Measurements from ENCODE around the gene HDC. TPM values are rescaled to one million over a fixed set of nuclear protein-coding genes. Genes with fewer than 3 reads are reported as not detected.

The HDC gene
- total RNA-seq, 1 experiment from 2014 or later: not detected

DNA sequence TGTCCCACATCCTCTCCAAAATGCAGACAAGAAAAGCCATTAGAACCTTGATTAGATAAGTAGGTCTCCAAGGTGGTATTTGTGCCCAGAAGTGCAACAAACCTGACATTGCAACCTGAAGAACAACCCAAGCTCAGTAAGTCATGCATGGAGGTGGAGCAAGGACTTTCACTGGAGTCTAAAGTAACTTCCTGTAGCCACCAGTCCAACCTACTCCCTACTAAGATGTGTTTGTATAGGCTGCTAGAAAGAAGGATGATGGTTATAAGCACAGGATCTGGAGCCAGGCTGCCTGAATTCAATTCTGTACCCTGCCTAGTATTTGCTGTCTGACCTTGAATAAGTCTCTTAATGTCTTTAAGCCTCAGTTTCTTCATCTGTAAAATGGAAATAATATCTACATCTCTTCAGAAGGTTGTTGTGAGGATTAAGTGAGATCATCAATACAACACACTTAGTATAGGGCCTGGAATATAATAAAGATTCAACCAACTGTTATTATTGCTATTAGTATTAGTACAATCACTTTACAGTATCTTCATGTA lies 32.3 kb downstream of the HDC start:
- Histone ChIP-seq H4K20me1 (ENCODE audit: insufficient read depth) (no peaks in the 10 kb centered on the region), H3K36me3 (ENCODE audit: control insufficient read depth in 1 of 2, insufficient read depth in 2 of 2, low read length in 2 of 2) (no peaks in the 10 kb centered on the region; a peak in 1 of 4 replicates), H3K27ac (ENCODE audit: low read depth, low read length) (no peak overlapping the region), H3K4me2 (ENCODE audit: low read length) (no peak overlapping the region), H2AFZ (ENCODE audit: low read depth, low read length, poor library complexity, severe bottlenecking) (no peak overlapping the region), H3K27me3 (ENCODE audit: insufficient read depth, low read length) (no peaks in the 10 kb centered on the region), H3K9me3 (ENCODE audit: control insufficient read depth in 1 of 2, insufficient read depth in 1 of 2, low read depth in 1 of 2, low read length in 2 of 2) (no peaks in the 10 kb centered on the region), H3K9me2 (ENCODE audit: insufficient read depth) (no peaks in the 10 kb centered on the region), H3K4me1 (ENCODE audit: control insufficient read depth in 1 of 2, insufficient read depth in 2 of 2, low read length in 2 of 2) (no peaks in the 10 kb centered on the region), H3K9ac (ENCODE audit: low read length) (no peak overlapping the region), H3K79me2 (ENCODE audit: insufficient read depth, low read length) (no peaks in the 10 kb centered on the region), H3K4me3 (replicated peaks in 1 of 2; ENCODE audit: low read depth in 1 of 2, low read length in 2 of 2) (no peak overlapping the region)
- ATAC-seq (no peak), DNase-seq (ENCODE audit: low read depth, low spot score) (no peak)
- RAD21 ChIA-PET (ENCODE audit: low non-redundant PET in 1 of 2, low total read pairs in 2 of 2, uncharacterized antibody in 2 of 2, unreplicated experiment in 2 of 2): no interaction called here
- intact Hi-C loops (cut with micrococcal nuclease): no loop called here
- POLR2A ChIA-PET: interaction anchor here (0.6 kb wide), 1 partner anchor 41 kb away, joined by 3 read pairs; no protein-coding TSS in a partner anchor
- CTCF ChIA-PET: no interaction called here
- TF ChIP-seq RAD21 (IDR thresholded peaks at IDR 0.05; ENCODE audit: low read depth) (no peak), YY1 (IDR thresholded peaks at IDR 0.05; ENCODE audit: extremely low read depth, insufficient replicate concordance, low read depth, low read length) (no peak), SIN3A (IDR thresholded peaks at IDR 0.05; ENCODE audit: low read depth) (no peak)
- BruUV-seq (replicated peaks): no TSS peak

DNA sequence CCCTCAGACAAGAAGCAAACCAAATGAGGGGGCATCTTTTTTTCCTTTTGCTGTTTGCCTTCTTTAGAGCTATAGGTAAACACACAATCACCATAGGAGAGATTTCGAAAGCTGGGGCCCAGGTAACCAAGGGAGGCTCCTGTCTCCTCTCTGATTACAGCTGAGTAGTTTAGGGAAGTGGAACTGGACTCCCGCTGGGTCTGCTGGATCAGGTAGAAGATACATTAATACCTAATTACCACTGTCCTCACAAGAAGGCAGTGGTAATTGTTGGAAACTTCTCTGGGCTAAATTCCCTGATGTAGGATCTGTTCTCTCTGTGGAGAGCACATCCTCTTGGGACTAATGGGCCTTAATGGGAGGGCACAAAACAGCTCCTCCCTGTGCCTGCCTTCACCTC lies 32.7 kb downstream of the HDC start:
- POLR2A ChIA-PET: no interaction called here

More for the DNA sequence above, 32.7 kb downstream of the HDC start:
- H3K4me3 ChIP-seq (replicated peaks in 1 of 2; ENCODE audit: low read depth in 1 of 2, low read length in 2 of 2): no peak overlapping the region
- H3K4me1 ChIP-seq (ENCODE audit: control insufficient read depth in 1 of 2, insufficient read depth in 2 of 2, low read length in 2 of 2): no peaks in the 10 kb centered on the region
- ATAC-seq (no peak), DNase-seq (ENCODE audit: low read depth, low spot score) (no peak)
- ChIA-PET RAD21 (ENCODE audit: low non-redundant PET in 1 of 2, low total read pairs in 2 of 2, uncharacterized antibody in 2 of 2, unreplicated experiment in 2 of 2) (no interaction called here), CTCF (no interaction called here)
- no peaks in the 10 kb centered on the region for H3K9me3 ChIP-seq (ENCODE audit: control insufficient read depth in 1 of 2, insufficient read depth in 1 of 2, low read depth in 1 of 2, low read length in 2 of 2)
- H2AFZ ChIP-seq (ENCODE audit: low read depth, low read length, poor library complexity, severe bottlenecking): no peak overlapping the region
- TF ChIP-seq EZH2phosphoT487 (IDR thresholded peaks at IDR 0.05; ENCODE audit: borderline replicate concordance) (no peak), MAX (IDR thresholded peaks at IDR 0.05) (no peak), RAD21 (IDR thresholded peaks at IDR 0.05; ENCODE audit: low read depth) (no peak), ATF3 (IDR thresholded peaks at IDR 0.05) (no peak), ELF1 (IDR thresholded peaks at IDR 0.05; ENCODE audit: borderline replicate concordance, low read depth) (no peak), POLR2AphosphoS5 (IDR thresholded peaks at IDR 0.05; ENCODE audit: low read depth, low read length) (no peak), ZFX (IDR thresholded peaks at IDR 0.05) (no peak), EGR1 (IDR thresholded peaks at IDR 0.05; ENCODE audit: low read depth) (no peak), FOSL1 (IDR thresholded peaks at IDR 0.05; ENCODE audit: low read depth) (no peak), YY1 (IDR thresholded peaks at IDR 0.05; ENCODE audit: extremely low read depth, insufficient replicate concordance, low read depth, low read length) (no peak), ZNF274 (IDR thresholded peaks at IDR 0.05; ENCODE audit: low read depth, low read length) (no peak), SRF (IDR thresholded peaks at IDR 0.05; ENCODE audit: low read depth) (no peak), SIN3A (IDR thresholded peaks at IDR 0.05; ENCODE audit: low read depth) (no peak), CBX3 (IDR thresholded peaks at IDR 0.05; ENCODE audit: low read depth) (no peak), POLR2A (IDR thresholded peaks at IDR 0.05; ENCODE audit: borderline replicate concordance, extremely low read depth, insufficient read depth, insufficient read length) (no peak), JUND (IDR thresholded peaks at IDR 0.05) (no peak)
- TF ChIP-seq, protein P1, sequence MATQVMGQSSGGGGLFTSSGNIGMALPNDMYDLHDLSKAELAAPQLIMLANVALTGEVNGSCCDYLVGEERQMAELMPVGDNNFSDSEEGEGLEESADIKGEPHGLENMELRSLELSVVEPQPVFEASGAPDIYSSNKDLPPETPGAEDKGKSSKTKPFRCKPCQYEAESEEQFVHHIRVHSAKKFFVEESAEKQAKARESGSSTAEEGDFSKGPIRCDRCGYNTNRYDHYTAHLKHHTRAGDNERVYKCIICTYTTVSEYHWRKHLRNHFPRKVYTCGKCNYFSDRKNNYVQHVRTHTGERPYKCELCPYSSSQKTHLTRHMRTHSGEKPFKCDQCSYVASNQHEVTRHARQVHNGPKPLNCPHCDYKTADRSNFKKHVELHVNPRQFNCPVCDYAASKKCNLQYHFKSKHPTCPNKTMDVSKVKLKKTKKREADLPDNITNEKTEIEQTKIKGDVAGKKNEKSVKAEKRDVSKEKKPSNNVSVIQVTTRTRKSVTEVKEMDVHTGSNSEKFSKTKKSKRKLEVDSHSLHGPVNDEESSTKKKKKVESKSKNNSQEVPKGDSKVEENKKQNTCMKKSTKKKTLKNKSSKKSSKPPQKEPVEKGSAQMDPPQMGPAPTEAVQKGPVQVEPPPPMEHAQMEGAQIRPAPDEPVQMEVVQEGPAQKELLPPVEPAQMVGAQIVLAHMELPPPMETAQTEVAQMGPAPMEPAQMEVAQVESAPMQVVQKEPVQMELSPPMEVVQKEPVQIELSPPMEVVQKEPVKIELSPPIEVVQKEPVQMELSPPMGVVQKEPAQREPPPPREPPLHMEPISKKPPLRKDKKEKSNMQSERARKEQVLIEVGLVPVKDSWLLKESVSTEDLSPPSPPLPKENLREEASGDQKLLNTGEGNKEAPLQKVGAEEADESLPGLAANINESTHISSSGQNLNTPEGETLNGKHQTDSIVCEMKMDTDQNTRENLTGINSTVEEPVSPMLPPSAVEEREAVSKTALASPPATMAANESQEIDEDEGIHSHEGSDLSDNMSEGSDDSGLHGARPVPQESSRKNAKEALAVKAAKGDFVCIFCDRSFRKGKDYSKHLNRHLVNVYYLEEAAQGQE (IDR thresholded peaks at IDR 0.05; ENCODE audit: low read depth): no peak
- H3K27ac ChIP-seq (ENCODE audit: low read depth, low read length): no peak overlapping the region
- no peak overlapping the region for H3K9ac ChIP-seq (ENCODE audit: low read length)
- H3K9me2 ChIP-seq (ENCODE audit: insufficient read depth): no peaks in the 10 kb centered on the region
- H3K27me3 ChIP-seq (ENCODE audit: insufficient read depth, low read length): no peaks in the 10 kb centered on the region
- H3K4me2 ChIP-seq (ENCODE audit: low read length): no peak overlapping the region
- H3K36me3 ChIP-seq (ENCODE audit: control insufficient read depth in 1 of 2, insufficient read depth in 2 of 2, low read length in 2 of 2): no peaks in the 10 kb centered on the region; a peak in 1 of 4 replicates
- no peaks in the 10 kb centered on the region for H3K79me2 ChIP-seq (ENCODE audit: insufficient read depth, low read length)
- BruUV-seq (replicated peaks): no TSS peak
- intact Hi-C loops (cut with micrococcal nuclease): no loop called here
- no peaks in the 10 kb centered on the region for H4K20me1 ChIP-seq (ENCODE audit: insufficient read depth)
